SU-DHL-6 (cell line): ENCODE results near the gene SLC25A26.
"Not testable (repeated sequence)": the region's sequence is repeated elsewhere in the genome, so short reads cannot be mapped to it uniquely, and the experiment has no call there.

Source experiments
- H2AFZ ChIP-seq: fragments of 200-600 bp; sonication (generic); 2 replicates; pipeline ENCODE4 v1.6.1; 2014; ENCODE audit warnings: low read depth, mild to moderate bottlenecking, moderate library complexity, mixed read lengths, antibody characterized with exemption, low read length; ENCODE audit not compliant: severe bottlenecking
- H3F3A ChIP-seq: fragments of 200-600 bp; shearing (Covaris generic); 2 replicates; pipeline ENCODE4 v1.6.0; 2016; ENCODE audit warnings: antibody characterized with exemption, mild to moderate bottlenecking; ENCODE audit not compliant: insufficient read depth
- H3K27ac ChIP-seq: fragments of 200-600 bp; sonication (generic); 2 replicates; pipeline ENCODE4 v1.5.1; 2016; ENCODE audit warnings: low read depth, mild to moderate bottlenecking, low read length, moderate library complexity, mixed read lengths
- H3K27me3 ChIP-seq: fragments of 200-600 bp; sonication (generic), shearing (Covaris generic); 2 replicates; pipeline ENCODE4 v1.6.0; 2014; ENCODE audit warnings: mild to moderate bottlenecking, low read length
- H3K36me3 ChIP-seq: fragments of 200-600 bp; sonication (generic); 2 replicates; pipeline ENCODE4 v1.6.1; 2014; ENCODE audit warnings: mild to moderate bottlenecking, low read length, mixed read lengths
- H3K4me2 ChIP-seq: fragments of 300-600, 200-600 bp; shearing (Covaris generic), sonication (generic); 2 replicates; pipeline ENCODE4 v1.6.0; 2014; ENCODE audit warnings: low read length, low read depth, mild to moderate bottlenecking; ENCODE audit not compliant: poor library complexity, severe bottlenecking
- H3K4me3 ChIP-seq: fragments of 200-600 bp; sonication (generic); 2 replicates; pipeline ENCODE4 v1.5.1; 2014; ENCODE audit warnings: antibody characterized with exemption, low read length, mild to moderate bottlenecking, mixed read lengths; ENCODE audit not compliant: insufficient read depth, poor library complexity, severe bottlenecking
- H3K79me2 ChIP-seq: fragments of 200-600 bp; sonication (generic); 2 replicates; pipeline ENCODE4 v1.6.1; 2014; ENCODE audit warnings: mild to moderate bottlenecking, low read length, moderate library complexity; ENCODE audit not compliant: insufficient read depth
- H3K9ac ChIP-seq: fragments of 200-600 bp; sonication (generic); 2 replicates; pipeline ENCODE4 v1.7.0; 2014; ENCODE audit warnings: mild to moderate bottlenecking, low read length
- H3K9me2 ChIP-seq: fragments of 200-600 bp; sonication (generic); replicated peaks from 2 replicates; pipeline ENCODE4 v1.6.1; 2014; ENCODE audit warnings: low read length; ENCODE audit not compliant: insufficient read depth
- H3K9me3 ChIP-seq: fragments of 200-600 bp; sonication (generic); 2 replicates; pipeline ENCODE4 v1.6.1; 2014; ENCODE audit warnings: low read length, mixed read lengths; ENCODE audit not compliant: insufficient read depth
- H4K20me1 ChIP-seq: fragments of 200-600 bp; sonication (generic); 2 replicates; pipeline ENCODE4 v1.6.1; 2014; ENCODE audit warnings: low read depth, mild to moderate bottlenecking, antibody characterized with exemption, low read length, moderate library complexity, mixed read lengths
- EZH2phosphoT487 ChIP-seq: fragments of 200-600 bp; sonication (generic), shearing (Covaris generic); conservative IDR thresholded peaks from 2 replicates; pipeline ENCODE4 v1.6.1; 2018; ENCODE audit warnings: mild to moderate bottlenecking, antibody characterized with exemption, low read length, moderate library complexity, mixed read lengths
- TF ChIP-seq, protein P1 (sequence below): fragments of 200-600 bp; sonication (generic); IDR thresholded peaks from one replicate; pipeline ENCODE4 v1.5.1; 2017; ENCODE audit warnings: antibody characterized with exemption, mild to moderate bottlenecking, low read length, moderate library complexity; ENCODE audit not compliant: insufficient read depth, poor library complexity, severe bottlenecking

The SLC25A26 gene

DNA sequence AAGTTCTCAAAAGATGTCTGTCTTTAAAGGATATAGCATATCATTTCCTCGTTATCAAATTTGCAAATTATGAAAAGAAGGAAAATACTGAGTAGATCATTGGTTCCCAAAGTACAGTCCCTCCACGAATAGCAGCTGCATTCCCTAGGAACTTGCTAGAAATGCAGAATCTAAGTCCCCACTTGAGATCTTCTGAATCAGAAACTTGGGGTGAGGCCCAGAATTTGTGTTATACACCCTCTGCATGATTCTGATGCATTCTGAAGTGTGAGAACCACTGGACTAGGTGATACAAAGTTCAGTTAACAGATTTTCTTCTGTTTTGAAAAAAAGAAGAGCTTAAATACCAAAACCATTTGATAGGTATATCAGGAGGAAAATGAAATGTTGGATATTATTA lies 77.1 kb downstream of the SLC25A26 start:
- no peak overlapping the region for H3K9ac ChIP-seq
- H3K27ac ChIP-seq: no peak overlapping the region
- no peaks in the 10 kb centered on the region for H3F3A ChIP-seq
- TF ChIP-seq, protein P1, sequence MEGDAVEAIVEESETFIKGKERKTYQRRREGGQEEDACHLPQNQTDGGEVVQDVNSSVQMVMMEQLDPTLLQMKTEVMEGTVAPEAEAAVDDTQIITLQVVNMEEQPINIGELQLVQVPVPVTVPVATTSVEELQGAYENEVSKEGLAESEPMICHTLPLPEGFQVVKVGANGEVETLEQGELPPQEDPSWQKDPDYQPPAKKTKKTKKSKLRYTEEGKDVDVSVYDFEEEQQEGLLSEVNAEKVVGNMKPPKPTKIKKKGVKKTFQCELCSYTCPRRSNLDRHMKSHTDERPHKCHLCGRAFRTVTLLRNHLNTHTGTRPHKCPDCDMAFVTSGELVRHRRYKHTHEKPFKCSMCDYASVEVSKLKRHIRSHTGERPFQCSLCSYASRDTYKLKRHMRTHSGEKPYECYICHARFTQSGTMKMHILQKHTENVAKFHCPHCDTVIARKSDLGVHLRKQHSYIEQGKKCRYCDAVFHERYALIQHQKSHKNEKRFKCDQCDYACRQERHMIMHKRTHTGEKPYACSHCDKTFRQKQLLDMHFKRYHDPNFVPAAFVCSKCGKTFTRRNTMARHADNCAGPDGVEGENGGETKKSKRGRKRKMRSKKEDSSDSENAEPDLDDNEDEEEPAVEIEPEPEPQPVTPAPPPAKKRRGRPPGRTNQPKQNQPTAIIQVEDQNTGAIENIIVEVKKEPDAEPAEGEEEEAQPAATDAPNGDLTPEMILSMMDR: no peak
- no peak overlapping the region for H2AFZ ChIP-seq
- H3K4me3 ChIP-seq: no peak overlapping the region
- no peaks in the 10 kb centered on the region for H3K36me3 ChIP-seq
- no peak overlapping the region for H3K4me2 ChIP-seq
- no peaks in the 10 kb centered on the region for H3K27me3 ChIP-seq
- H4K20me1 ChIP-seq: no peaks in the 10 kb centered on the region; the same call in 1 of the 2 replicates
- H3K9me2 ChIP-seq: no peaks in the 10 kb centered on the region
- H3K9me3 ChIP-seq: no peaks in the 10 kb centered on the region
- H3K79me2 ChIP-seq: no peaks in the 10 kb centered on the region

DNA sequence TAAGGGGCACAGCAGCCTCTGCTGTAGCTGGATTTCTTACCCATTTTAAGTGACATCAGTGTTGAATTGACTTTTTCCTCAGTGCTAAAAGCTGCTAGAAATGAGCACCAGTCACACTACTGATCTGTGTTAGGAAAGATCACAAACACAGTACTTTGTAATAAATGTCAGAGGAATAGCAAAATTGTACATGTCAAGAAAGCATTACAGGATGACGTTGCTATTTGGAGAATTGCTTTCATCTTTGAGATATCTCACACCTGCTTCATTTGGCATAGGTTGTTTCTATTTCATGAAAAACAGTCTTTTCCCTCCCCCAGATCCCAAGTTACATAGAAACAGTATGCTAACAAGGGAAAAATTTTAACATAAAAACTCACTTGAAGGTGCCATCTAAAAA lies 77.8 kb downstream of the SLC25A26 start:
- no peaks in the 10 kb centered on the region for H3K9me3 ChIP-seq
- no peak overlapping the region for H3K4me3 ChIP-seq
- no peaks in the 10 kb centered on the region for H3K36me3 ChIP-seq
- H3K9ac ChIP-seq: no peak overlapping the region
- no peaks in the 10 kb centered on the region for H3K79me2 ChIP-seq
- no peaks in the 10 kb centered on the region for H3F3A ChIP-seq
- no peak overlapping the region for H2AFZ ChIP-seq
- H3K4me2 ChIP-seq: no peak overlapping the region
- TF ChIP-seq, protein P1: no peak
- no peak for TF ChIP-seq EZH2phosphoT487
- H3K27me3 ChIP-seq: no peaks in the 10 kb centered on the region
- H3K9me2 ChIP-seq: no peaks in the 10 kb centered on the region
- H3K27ac ChIP-seq: no peak overlapping the region
- H4K20me1 ChIP-seq: no peaks in the 10 kb centered on the region; the same call in 1 of the 2 replicates

DNA sequence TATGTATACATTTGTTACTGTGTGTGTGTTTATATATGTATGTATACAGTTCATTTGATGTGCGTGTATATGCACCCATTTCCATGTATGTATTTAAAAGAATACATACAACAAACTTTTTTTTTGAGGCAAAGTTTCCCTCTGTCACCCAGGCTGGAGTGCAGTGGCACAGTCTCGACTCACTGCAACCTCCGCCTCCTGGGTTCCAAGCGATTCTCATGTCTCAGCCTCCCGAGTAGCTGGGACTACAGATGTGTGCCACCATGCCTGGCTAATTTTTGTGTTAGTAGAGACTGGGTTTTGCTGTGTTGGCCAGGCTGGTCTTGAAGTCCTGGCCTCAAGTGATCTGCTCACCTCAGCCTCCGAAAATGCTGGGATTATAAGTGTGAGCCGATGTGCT lies 78.3 kb downstream of the SLC25A26 start:
- H3K27ac ChIP-seq: not testable (repeated sequence)

DNA sequence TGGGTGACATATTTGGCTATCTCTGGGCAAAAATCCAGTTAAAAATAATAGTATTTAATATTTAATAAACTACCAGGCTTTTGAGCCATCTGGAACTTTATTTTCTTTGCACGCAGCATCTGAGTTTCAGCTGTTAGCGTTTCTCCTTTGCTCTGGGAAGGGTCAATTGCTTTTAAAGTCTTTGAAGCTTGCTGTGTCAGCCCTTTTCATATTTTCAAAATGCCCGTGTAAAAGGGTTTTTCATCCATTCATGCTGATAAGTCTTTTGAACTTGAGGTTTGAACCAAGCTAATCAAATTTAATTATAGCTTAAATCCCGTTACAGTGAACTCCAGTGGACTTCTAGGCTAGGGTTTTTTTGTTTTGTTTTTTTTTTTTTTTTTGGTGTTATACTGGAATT lies 79.1 kb downstream of the SLC25A26 start:
- Histone ChIP-seq H3K79me2 (no peaks in the 10 kb centered on the region), H3K4me2 (no peak overlapping the region), H3K4me3 (no peak overlapping the region), H4K20me1 (no peaks in the 10 kb centered on the region; the same call in 1 of the 2 replicates), H3K9me2 (no peaks in the 10 kb centered on the region), H2AFZ (no peak overlapping the region), H3K9me3 (no peaks in the 10 kb centered on the region), H3F3A (no peaks in the 10 kb centered on the region), H3K27me3 (no peaks in the 10 kb centered on the region), H3K9ac (no peak overlapping the region), H3K27ac (no peak overlapping the region), H3K36me3 (no peaks in the 10 kb centered on the region)
- TF ChIP-seq, protein P1: no peak
- TF ChIP-seq EZH2phosphoT487: no peak

More for the DNA sequence above, 78.3 kb downstream of the SLC25A26 start:
- not testable (repeated sequence) for H3K9ac ChIP-seq, H4K20me1 ChIP-seq, H3K9me2 ChIP-seq, H3K4me3 ChIP-seq, H3K27me3 ChIP-seq, H3K79me2 ChIP-seq, H3K9me3 ChIP-seq, H3K36me3 ChIP-seq, H3F3A ChIP-seq, H2AFZ ChIP-seq, H3K4me2 ChIP-seq
